SK-N-SH (cell line): ENCODE results near the gene PDE9A.

Experiments
- CHD2 ChIP-seq: fragments of 150-350 bp; IDR thresholded peaks from 2 replicates; pipeline ENCODE4 v1.6.1; 2018; ENCODE audit warnings: low read length; ENCODE audit not compliant: partially characterized antibody
- CTCF ChIP-seq: fragments of 200-600 bp; sonication (generic); IDR thresholded peaks from 2 replicates; pipeline ENCODE4 v1.6.1; 2017; ENCODE audit warnings: antibody characterized with exemption, mild to moderate bottlenecking, moderate library complexity
- ELF1 ChIP-seq: IDR thresholded peaks from 2 replicates; pipeline ENCODE4 v1.4.0; 2012
- EZH2phosphoT487 ChIP-seq: fragments of 200-600 bp; sonication (generic); IDR thresholded peaks from 2 replicates; pipeline ENCODE4 v1.6.1; 2017; ENCODE audit warnings: low read depth, mixed run types, mild to moderate bottlenecking, antibody characterized with exemption, moderate library complexity, borderline replicate concordance
- GABPA ChIP-seq: IDR thresholded peaks from 2 replicates; pipeline ENCODE4 v1.4.0; 2012; ENCODE audit warnings: low read depth, mild to moderate bottlenecking
- POLR2AphosphoS5 ChIP-seq: IDR thresholded peaks from 2 replicates; pipeline ENCODE4 v1.6.1; 2012; ENCODE audit warnings: low read depth, low read length
- REST ChIP-seq: IDR thresholded peaks from 2 replicates; pipeline ENCODE4 v1.6.1; 2012; ENCODE audit warnings: mild to moderate bottlenecking, low read depth, low read length, moderate library complexity
- TEAD4 ChIP-seq: IDR thresholded peaks from 2 replicates; pipeline ENCODE4 v1.4.0; 2012; ENCODE audit warnings: mild to moderate bottlenecking, borderline replicate concordance; ENCODE audit not compliant: insufficient read depth

- no peak for TF ChIP-seq TEAD4
- TF ChIP-seq CTCF: no peak
- no peak for TF ChIP-seq GABPA
- TF ChIP-seq POLR2AphosphoS5: no peak
- TF ChIP-seq EZH2phosphoT487: no peak
- TF ChIP-seq REST: no peak
- no peak for TF ChIP-seq CHD2
- no peak for TF ChIP-seq ELF1
These were observed 15.0 kb downstream of the PDE9A start for GRCh38 chr21:42668298-42668992.
